Measurements from ENCODE around the gene CFAP43.
"Not testable (repeated sequence)": the region's sequence is repeated elsewhere in the genome, so short reads cannot be mapped to it uniquely, and the experiment has no call there.

CFAP43 gene

DNA sequence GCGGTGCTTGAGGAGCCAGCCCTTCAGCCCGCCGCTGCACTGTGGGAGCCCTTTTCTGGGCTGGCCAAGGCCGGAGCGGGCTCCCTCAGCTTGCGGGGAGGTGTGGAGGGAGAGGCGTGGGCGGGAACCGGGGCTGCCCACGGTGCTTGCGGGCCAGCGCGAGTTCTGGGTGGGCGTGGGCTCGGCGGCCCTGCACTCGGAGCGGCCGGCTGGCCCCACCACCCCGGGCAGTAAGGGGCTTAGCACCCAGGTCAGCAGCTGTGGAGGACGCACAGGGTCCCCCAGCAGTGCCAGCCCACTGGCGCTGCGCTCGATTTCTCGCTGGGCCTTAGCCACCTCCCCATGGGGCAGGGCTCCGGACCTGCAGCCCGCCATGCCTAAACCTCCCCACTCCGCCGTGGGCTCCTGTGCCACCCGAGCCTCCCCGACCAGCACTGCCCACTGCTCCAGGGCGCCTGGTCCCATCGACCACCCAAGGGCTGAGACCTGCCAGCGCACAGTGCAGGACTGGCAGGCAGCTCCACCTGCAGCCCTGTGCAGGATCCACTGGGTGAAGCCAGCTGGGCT lies 13.0 kb upstream of the CFAP43 start:
- peaks cover 4% of the 10 kb centered on the region for H3K9me3 ChIP-seq (ENCODE audit: control insufficient read depth, low read length)
- no peak overlapping the region for H3K4me3 ChIP-seq (ENCODE audit: extremely low read depth, insufficient read depth, low read length, poor library complexity, severe bottlenecking)
- H3K4me1 ChIP-seq (ENCODE audit: control insufficient read depth, insufficient read depth, low read length, poor library complexity, severe bottlenecking): no peaks in the 10 kb centered on the region
- WGBS, 2 experiments (ENCODE audit: insufficient coverage in 2 of 2): 95 to 96% methylated on average over 20 to 31 of the region's 34 CpGs
- H3K36me3 ChIP-seq (ENCODE audit: control insufficient read depth, insufficient read depth, low read length): no peaks in the 10 kb centered on the region
- no peak overlapping the region for H3K27ac ChIP-seq (ENCODE audit: low read depth, low read length, severe bottlenecking)

DNA sequence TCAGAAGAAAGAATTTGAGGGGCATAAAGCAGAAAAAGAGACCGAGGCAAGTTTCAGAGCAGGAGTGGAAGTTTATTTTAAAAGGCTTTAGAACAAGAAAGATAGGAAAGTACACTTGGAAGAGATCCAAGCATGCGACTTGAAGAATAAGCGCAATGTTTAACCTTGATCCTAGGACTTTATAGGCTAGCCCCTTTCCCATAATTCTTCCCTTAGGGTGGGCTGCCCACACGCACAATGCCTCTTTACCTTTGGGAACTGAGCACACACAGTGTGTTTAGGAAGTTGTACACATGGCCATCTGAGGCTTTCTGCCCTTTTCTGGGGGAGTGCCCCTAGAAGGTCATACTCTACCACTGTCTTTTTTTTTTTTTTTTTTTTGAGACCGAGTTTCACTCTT lies 11.3 kb upstream of the CFAP43 start:
- Histone ChIP-seq H3K9me3 (ENCODE audit: control insufficient read depth, low read length) (peaks cover 4% of the 10 kb centered on the region), H3K27ac (ENCODE audit: low read depth, low read length, severe bottlenecking) (no peak overlapping the region), H3K4me3 (ENCODE audit: extremely low read depth, insufficient read depth, low read length, poor library complexity, severe bottlenecking) (no peak overlapping the region), H3K4me1 (ENCODE audit: control insufficient read depth, insufficient read depth, low read length, poor library complexity, severe bottlenecking) (no peaks in the 10 kb centered on the region), H3K36me3 (ENCODE audit: control insufficient read depth, insufficient read depth, low read length) (no peaks in the 10 kb centered on the region)
- WGBS, 2 experiments (ENCODE audit: insufficient coverage in 2 of 2): 95 to 100% methylated on average over 3 to 5 of the region's 5 CpGs

DNA sequence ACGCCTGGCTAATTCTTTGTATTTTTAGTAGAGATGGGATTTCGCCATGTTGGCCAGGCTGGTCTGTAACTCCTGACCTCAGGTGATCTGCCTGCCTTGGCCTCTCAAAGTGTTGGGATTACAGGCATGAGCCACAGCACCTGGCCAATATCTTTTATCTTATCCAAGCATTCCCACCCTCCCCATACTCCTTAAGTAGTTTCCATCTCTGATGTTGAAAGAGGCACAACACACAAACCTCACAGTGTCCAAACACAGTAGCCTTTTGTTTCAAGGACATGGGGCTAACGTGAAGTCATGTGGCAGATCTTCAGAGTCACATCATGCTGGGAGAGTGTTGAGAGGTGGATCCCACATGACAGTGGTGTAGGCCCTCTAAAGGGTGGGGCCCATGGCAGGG lies 10.8 kb upstream of the CFAP43 start:
- not testable (repeated sequence) for H3K9me3 ChIP-seq (ENCODE audit: control insufficient read depth, low read length); H3K27ac ChIP-seq (ENCODE audit: low read depth, low read length, severe bottlenecking); H3K36me3 ChIP-seq (ENCODE audit: control insufficient read depth, insufficient read depth, low read length); H3K4me1 ChIP-seq (ENCODE audit: control insufficient read depth, insufficient read depth, low read length, poor library complexity, severe bottlenecking); H3K4me3 ChIP-seq (ENCODE audit: extremely low read depth, insufficient read depth, low read length, poor library complexity, severe bottlenecking)
- WGBS, 2 experiments (ENCODE audit: insufficient coverage in 2 of 2): 86 to 92% methylated on average over 3 of the region's 3 CpGs

DNA sequence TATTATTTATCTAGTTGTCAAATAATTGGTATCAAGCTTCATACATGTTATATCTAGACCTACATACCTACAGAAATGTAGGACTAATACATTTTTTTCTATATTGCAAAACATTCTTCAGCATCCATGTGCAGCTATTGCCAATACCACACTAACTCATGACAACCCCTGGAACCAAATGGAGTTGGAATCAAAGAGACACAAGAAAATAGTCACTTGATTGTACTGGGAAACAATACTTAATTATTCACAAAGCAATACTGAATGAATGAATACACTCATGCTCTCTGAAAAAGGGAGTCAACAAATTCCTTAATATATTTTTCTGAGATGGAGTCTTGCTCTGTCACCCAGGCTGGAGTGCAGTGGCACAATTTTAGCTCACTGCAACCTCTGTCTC lies 10.4 kb upstream of the CFAP43 start:
- Histone ChIP-seq H3K4me1 (ENCODE audit: control insufficient read depth, insufficient read depth, low read length, poor library complexity, severe bottlenecking) (no peaks in the 10 kb centered on the region), H3K27ac (ENCODE audit: low read depth, low read length, severe bottlenecking) (no peak overlapping the region), H3K4me3 (ENCODE audit: extremely low read depth, insufficient read depth, low read length, poor library complexity, severe bottlenecking) (no peak overlapping the region), H3K9me3 (ENCODE audit: control insufficient read depth, low read length) (peaks cover 4% of the 10 kb centered on the region), H3K36me3 (ENCODE audit: control insufficient read depth, insufficient read depth, low read length) (no peaks in the 10 kb centered on the region)

DNA sequence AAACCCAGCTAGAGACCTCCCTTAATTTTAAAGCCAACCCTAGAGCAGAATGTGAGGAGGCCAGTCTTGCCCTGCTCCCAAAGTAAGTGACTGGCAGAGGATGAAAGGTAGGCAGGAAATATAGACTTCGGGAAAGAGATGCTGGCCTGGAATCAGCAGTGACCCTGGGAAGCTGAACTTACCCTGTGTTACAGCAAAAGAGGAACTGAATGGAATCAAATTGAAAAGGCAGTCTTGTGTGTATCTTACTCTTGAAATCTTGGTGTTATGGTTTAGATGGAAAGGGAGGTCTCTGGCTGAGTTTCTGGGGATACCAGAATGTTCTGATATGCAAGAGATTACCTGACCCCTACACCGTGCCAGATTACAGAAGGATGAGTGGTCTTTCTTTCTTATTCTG lies 7.9 kb upstream of the CFAP43 start:
- 93 to 97% methylated on average over 2 of the region's 2 CpGs for WGBS, 2 experiments (ENCODE audit: insufficient coverage in 2 of 2)
- peaks cover 3% of the 10 kb centered on the region for H3K9me3 ChIP-seq (ENCODE audit: control insufficient read depth, low read length)
- no peaks in the 10 kb centered on the region for H3K4me1 ChIP-seq (ENCODE audit: control insufficient read depth, insufficient read depth, low read length, poor library complexity, severe bottlenecking)
- H3K27ac ChIP-seq (ENCODE audit: low read depth, low read length, severe bottlenecking): no peak overlapping the region
- no peaks in the 10 kb centered on the region for H3K36me3 ChIP-seq (ENCODE audit: control insufficient read depth, insufficient read depth, low read length)
- H3K4me3 ChIP-seq (ENCODE audit: extremely low read depth, insufficient read depth, low read length, poor library complexity, severe bottlenecking): no peak overlapping the region

DNA sequence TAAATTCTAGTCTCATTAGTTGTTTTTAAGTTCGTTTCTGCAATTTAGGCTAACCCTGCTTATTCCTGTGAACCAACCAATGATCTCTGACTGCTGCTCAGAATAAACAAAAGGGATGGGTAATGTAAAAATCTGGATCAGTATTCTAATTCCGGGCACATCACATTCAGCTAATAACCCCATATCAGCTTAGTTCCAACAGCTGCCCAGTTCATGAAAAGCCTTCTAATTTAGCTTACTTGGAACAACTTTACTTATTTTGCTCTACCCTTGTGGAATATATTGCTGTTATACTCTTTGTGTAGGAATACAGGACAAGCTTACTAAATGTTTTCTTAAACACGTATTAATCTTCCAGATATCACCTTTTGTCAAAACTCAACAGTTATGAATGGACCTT lies 3.6 kb upstream of the CFAP43 start:
- Histone ChIP-seq H3K9me3 (ENCODE audit: control insufficient read depth, low read length) (peaks cover 14% of the 10 kb centered on the region), H3K27ac (ENCODE audit: low read depth, low read length, severe bottlenecking) (no peak overlapping the region), H3K36me3 (ENCODE audit: control insufficient read depth, insufficient read depth, low read length) (no peaks in the 10 kb centered on the region), H3K4me1 (ENCODE audit: control insufficient read depth, insufficient read depth, low read length, poor library complexity, severe bottlenecking) (no peaks in the 10 kb centered on the region), H3K4me3 (ENCODE audit: extremely low read depth, insufficient read depth, low read length, poor library complexity, severe bottlenecking) (no peak overlapping the region)
- 100% methylated on average over 1 of the region's 3 CpGs for WGBS, 2 experiments (ENCODE audit: insufficient coverage in 2 of 2)

DNA sequence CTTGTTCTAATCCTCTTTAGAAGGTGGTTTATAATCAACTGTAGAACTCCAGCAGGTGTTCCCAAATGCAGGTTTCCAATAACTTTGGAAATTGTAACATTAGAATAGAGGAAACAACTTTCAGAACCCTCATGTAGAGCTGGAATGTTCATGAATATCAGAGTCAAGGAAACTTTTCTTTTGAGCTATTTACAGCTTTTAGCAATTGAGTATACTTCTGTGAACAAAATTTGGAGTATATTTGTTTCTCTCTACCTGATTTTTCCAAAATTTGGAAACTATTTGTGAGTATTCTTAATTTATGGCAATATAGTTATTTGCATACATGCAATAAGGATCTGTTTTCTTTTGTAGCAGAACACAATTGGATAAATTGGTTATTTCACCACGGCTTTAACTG lies 2.8 kb upstream of the CFAP43 start:
- WGBS, 2 experiments (ENCODE audit: insufficient coverage in 2 of 2): 50% methylated on average over 1 of the region's 1 CpG; no CpG with 5 or more reads in 1 of the 2 experiments
- H3K4me3 ChIP-seq (ENCODE audit: extremely low read depth, insufficient read depth, low read length, poor library complexity, severe bottlenecking): no peak overlapping the region
- H3K27ac ChIP-seq (ENCODE audit: low read depth, low read length, severe bottlenecking): no peak overlapping the region
- no peaks in the 10 kb centered on the region for H3K4me1 ChIP-seq (ENCODE audit: control insufficient read depth, insufficient read depth, low read length, poor library complexity, severe bottlenecking)
- H3K36me3 ChIP-seq (ENCODE audit: control insufficient read depth, insufficient read depth, low read length): no peaks in the 10 kb centered on the region
- H3K9me3 ChIP-seq (ENCODE audit: control insufficient read depth, low read length): peaks cover 14% of the 10 kb centered on the region

DNA sequence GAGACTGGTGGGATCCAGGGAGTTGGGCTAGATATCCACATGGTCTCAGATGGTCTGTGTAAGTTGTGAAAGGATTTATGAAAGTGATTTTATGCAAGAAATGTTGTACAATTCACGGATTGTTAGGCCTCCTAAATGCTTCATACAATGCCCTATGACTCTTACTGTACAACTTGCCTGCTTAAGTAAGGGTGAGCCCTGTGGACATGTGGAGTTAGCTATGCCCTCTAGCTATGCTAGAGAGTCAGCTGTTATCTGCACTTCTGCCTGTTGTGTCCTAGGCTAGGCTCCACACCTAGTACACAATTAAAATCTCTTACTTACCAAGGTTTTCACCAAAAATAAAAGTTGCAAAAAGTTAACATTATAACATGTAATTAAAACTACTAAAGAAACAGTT lies 1.7 kb upstream of the CFAP43 start:
- H3K36me3 ChIP-seq (ENCODE audit: control insufficient read depth, insufficient read depth, low read length): no peaks in the 10 kb centered on the region
- peaks cover 14% of the 10 kb centered on the region for H3K9me3 ChIP-seq (ENCODE audit: control insufficient read depth, low read length)
- no peak overlapping the region for H3K4me3 ChIP-seq (ENCODE audit: extremely low read depth, insufficient read depth, low read length, poor library complexity, severe bottlenecking)
- H3K27ac ChIP-seq (ENCODE audit: low read depth, low read length, severe bottlenecking): no peak overlapping the region
- H3K4me1 ChIP-seq (ENCODE audit: control insufficient read depth, insufficient read depth, low read length, poor library complexity, severe bottlenecking): no peaks in the 10 kb centered on the region
- no CpG with 5 or more reads among the region's 1 CpG for WGBS, 2 experiments (ENCODE audit: insufficient coverage in 2 of 2)

DNA sequence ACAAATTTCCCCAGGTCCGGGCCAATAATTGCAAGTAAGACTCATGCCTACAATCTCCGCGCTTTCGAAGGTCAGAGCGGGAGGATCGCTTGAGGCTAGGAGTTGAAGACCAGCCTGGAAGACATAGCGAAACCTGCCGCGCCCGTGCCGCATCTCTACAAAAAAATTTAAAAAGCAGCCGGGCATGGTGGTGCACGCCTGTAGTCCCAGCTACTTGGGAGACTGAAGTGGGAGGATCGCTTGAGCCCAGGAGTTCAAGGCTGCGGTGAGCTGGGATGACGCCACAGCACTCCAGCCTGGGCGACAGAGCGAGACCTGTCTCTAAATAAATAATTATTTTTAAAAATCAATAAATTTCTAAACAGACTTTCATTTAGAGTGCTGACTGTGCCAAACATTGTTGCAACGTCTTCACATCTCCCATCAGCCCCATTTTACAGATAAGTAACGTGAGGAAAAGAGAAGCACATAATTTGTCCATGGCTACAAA lies 494 bp upstream of the CFAP43 start:
- WGBS, 2 experiments (ENCODE audit: insufficient coverage in 2 of 2): 25 to 26% methylated on average over 13 to 14 of the region's 20 CpGs
- peak overlapping the region; percentile 68 for H3K4me3 ChIP-seq (ENCODE audit: extremely low read depth, insufficient read depth, low read length, poor library complexity, severe bottlenecking)
- H3K9me3 ChIP-seq (ENCODE audit: control insufficient read depth, low read length): peaks cover 14% of the 10 kb centered on the region

DNA sequence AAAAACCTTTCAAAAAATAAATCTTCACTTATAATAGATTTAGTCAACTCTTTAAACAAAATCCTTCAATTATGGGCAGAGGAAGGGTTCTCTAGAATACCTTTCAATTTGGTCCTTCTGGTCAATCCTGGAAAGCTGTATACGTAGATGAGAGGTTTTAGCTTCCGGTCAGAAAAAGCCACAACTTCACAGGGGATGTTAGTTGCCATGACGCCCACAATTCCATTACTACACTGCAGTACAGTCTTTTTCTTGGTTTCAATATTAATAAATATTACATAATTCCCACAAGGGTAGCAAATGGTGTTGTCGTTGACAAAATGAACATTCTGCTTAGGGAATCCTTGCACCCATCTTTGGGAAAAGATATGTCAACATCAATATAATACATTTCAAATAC lies 1.7 kb downstream of the CFAP43 start:
- H3K27ac ChIP-seq (ENCODE audit: low read depth, low read length, severe bottlenecking): no peak overlapping the region
- no peaks in the 10 kb centered on the region for H3K4me1 ChIP-seq (ENCODE audit: control insufficient read depth, insufficient read depth, low read length, poor library complexity, severe bottlenecking)
- peaks cover 14% of the 10 kb centered on the region for H3K9me3 ChIP-seq (ENCODE audit: control insufficient read depth, low read length)
- H3K4me3 ChIP-seq (ENCODE audit: extremely low read depth, insufficient read depth, low read length, poor library complexity, severe bottlenecking): no peak overlapping the region
- 100% methylated on average over 1 of the region's 4 CpGs; no CpG with 5 or more reads in 1 of the 2 experiments for WGBS, 2 experiments (ENCODE audit: insufficient coverage in 2 of 2)
- H3K36me3 ChIP-seq (ENCODE audit: control insufficient read depth, insufficient read depth, low read length): no peaks in the 10 kb centered on the region

More for the DNA sequence above, 494 bp upstream of the CFAP43 start:
- Histone ChIP-seq H3K27ac (ENCODE audit: low read depth, low read length, severe bottlenecking) (no peak overlapping the region), H3K36me3 (ENCODE audit: control insufficient read depth, insufficient read depth, low read length) (no peaks in the 10 kb centered on the region), H3K4me1 (ENCODE audit: control insufficient read depth, insufficient read depth, low read length, poor library complexity, severe bottlenecking) (no peaks in the 10 kb centered on the region)

DNA sequence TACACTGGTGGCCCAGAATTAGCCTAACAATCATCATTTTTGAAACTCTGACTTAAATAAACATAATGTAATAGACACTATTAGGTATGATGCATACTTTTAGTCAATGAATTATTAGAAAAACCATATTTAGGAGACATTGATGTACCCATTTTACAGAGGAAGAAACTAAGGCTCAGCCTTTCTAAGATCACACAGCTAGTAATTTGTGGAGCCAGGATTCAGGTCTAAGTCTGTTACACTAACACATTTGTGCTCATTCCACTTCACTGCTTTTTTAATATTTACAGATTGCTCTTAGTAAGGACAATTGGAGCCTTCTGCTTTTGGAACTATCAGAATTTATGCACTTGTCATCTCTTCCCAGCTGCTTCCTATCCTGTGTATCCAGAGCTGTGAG lies 8.9 kb downstream of the CFAP43 start:
- H3K9me3 ChIP-seq (ENCODE audit: control insufficient read depth, low read length): no peaks in the 10 kb centered on the region
- H3K4me1 ChIP-seq (ENCODE audit: control insufficient read depth, insufficient read depth, low read length, poor library complexity, severe bottlenecking): no peaks in the 10 kb centered on the region
- no peak overlapping the region for H3K27ac ChIP-seq (ENCODE audit: low read depth, low read length, severe bottlenecking)
- no peaks in the 10 kb centered on the region for H3K36me3 ChIP-seq (ENCODE audit: control insufficient read depth, insufficient read depth, low read length)
- H3K4me3 ChIP-seq (ENCODE audit: extremely low read depth, insufficient read depth, low read length, poor library complexity, severe bottlenecking): no peak overlapping the region

Measured in mesodermal cell (in vitro differentiated cells).